NCI-H1105 treated with DMSO at 0.1 percent for 48 hours (cell line): ENCODE data around the gene UBB.
A peak's percentile ranks its signal among the peaks of the same experiment; 100 is the strongest.

Source experiments
- DNase-seq: peaks from one replicate; lab custom pipeline; 2025; lab: John Stamatoyannopoulos, UW

Gene UBB

DNA sequence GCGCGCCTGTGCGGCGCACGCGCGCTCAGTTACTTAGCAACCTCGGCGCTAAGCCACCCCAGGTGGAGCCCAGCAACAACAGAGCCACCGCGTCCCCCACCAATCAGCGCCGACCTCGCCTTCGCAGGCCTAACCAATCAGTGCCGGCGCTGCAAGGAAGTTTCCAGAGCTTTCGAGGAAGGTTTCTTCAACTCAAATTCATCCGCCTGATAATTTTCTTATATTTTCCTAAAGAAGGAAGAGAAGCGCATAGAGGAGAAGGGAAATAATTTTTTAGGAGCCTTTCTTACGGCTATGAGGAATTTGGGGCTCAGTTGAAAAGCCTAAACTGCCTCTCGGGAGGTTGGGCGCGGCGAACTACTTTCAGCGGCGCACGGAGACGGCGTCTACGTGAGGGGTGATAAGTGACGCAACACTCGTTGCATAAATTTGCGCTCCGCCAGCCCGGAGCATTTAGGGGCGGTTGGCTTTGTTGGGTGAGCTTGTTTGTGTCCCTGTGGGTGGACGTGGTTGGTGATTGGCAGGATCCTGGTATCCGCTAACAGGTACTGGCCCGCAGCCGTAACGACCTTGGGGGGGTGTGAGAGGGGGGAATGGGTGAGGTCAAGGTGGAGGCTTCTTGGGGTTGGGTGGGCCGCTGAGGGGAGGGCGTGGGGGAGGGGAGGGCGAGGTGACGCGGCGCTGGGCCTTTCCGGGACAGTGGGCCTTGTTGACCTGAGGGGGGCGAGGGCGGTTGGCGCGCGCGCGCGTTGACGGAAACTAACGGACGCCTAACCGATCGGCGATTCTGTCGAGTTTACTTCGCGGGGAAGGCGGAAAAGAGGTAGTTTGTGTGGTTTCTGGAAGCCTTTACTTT, at the start of gene UBB:
Gene UBB (plus strand): TSS at position 452 of the 856 bp plus-strand sequence. CDS start 817 bp downstream, outside the sequence.
- DNase-seq: peak; percentile 98

DNA sequence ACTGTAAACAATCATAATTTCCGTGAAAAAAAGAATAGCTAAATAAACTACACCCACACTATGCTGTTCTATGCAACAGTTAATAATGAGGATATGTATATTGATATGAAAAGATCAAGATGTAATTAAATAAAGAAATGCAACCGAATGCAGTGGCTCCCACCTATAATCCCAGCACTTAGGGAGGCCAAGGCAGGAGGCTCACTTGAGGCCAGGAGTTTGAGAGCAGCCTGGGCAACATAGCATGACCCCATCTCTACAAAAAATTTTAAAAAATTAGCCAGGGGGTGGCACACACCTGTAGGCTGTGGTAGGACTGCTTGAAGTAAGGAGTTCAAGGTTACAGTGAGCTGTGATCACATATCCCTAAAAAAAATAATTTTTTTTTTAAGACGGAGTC, 42.5 kb upstream of the UBB start:
- no peak for DNase-seq

DNA sequence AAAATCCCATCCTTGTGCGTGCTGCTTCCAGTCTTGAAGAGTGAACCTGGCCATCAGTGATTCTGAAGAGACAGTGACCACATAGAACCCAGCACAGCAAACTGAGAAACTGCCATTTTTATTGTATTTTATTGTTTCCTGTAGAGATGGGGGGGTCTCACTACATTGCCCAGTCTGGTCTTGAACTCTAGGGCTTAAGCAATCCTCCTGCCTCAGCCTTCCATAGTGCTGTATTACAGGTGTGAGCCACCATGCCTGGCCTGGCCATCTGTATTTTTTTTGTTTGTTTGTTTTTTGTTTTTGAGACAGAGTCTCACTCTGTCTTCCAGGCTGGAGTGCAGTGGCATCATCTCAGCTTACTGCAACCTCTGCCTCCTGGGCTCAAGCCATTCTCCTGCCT, 41.5 kb upstream of the UBB start:
- no peak for DNase-seq

- DNase-seq: no peak
Measured at GRCh38 chr17:16339959-16340358, 40.9 kb upstream of the UBB start.

GRCh38 chr17:16342979-16343378, 37.9 kb upstream of the UBB start:
- no peak for DNase-seq

- no peak for DNase-seq
Measured at GRCh38 chr17:16343569-16343968, 37.3 kb upstream of the UBB start.

- DNase-seq: no peak
Measured at GRCh38 chr17:16345565-16345964, 35.3 kb upstream of the UBB start.

- DNase-seq: no peak
Measured at GRCh38 chr17:16346721-16347271, 34.1 kb upstream of the UBB start.

GRCh38 chr17:16348586-16348985, 32.3 kb upstream of the UBB start:
- DNase-seq: no peak

DNA sequence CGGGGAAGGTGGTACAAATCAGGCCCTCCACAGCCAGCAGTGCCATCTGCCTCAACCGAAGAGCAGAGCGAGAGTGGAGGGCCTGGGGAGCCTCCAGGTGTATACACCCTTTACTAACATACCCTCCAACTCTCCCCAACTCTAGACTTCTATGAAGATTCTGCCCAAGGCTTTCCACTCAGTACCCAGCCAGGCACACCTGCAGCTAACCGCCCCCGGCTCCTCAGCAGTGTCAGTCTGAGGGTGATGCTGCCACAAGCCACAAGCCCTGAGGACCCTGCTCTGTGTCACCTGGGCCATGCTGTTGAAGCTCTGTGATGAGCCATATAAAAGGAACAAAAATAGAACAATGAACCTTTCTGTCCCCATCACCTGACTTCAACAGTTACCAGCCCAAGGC, 31.5 kb upstream of the UBB start:
- no peak for DNase-seq

DNA sequence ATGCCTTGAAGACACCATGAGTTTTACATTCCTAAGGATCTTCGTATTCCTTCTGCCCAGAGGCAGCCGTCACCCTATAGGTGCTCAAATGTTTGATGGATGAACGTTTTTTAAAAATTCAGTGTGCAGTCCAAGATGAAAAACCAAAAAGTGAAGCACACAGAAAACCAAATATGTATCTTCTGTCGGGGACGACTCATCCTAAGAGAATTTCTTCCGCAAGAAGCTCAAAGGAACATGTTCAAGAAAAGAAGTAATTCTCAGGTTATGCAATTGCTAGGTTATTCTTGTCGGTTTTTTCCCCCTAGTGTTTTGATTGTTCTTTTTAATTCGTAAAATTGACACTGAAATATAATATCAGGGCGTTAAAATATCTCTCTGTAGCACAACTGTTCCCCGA, 29.1 kb upstream of the UBB start:
- DNase-seq: no peak

- DNase-seq: peak; percentile 92
Measured at GRCh38 chr17:16352303-16352666, 28.6 kb upstream of the UBB start.

DNA sequence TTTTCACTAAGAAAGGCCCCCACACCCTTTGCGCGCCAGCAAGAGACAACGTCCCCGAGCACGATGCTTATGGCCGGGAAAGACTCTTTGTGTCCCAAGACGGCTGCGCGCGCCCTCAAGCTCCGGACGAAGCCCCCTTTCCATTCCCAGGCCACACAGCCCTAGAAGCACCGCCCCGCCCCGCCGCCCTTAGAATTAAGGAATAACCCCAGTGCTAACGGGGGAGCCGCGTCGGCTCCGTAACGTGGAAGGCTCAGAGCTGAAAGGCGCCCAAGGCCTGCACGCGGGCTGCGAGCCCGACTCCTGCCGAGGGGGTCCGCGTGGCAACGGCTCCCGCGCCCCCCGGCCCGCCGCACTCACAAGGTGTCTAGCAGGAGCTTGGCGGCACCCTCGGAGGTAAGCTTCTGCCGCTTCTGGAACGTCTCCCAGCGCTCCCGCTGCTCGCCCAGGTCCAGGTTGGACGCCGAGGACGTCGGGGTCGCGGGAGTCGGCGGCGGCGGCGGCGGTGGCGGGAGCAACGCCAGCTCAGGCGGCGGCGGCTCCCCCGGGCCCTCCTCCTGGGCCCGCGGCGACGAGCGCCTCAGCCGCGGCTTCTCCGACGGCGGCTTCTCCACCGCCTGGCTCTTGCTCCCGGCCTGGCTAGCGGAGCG, 28.1 kb upstream of the UBB start:
- peak; percentile 91 for DNase-seq

DNA sequence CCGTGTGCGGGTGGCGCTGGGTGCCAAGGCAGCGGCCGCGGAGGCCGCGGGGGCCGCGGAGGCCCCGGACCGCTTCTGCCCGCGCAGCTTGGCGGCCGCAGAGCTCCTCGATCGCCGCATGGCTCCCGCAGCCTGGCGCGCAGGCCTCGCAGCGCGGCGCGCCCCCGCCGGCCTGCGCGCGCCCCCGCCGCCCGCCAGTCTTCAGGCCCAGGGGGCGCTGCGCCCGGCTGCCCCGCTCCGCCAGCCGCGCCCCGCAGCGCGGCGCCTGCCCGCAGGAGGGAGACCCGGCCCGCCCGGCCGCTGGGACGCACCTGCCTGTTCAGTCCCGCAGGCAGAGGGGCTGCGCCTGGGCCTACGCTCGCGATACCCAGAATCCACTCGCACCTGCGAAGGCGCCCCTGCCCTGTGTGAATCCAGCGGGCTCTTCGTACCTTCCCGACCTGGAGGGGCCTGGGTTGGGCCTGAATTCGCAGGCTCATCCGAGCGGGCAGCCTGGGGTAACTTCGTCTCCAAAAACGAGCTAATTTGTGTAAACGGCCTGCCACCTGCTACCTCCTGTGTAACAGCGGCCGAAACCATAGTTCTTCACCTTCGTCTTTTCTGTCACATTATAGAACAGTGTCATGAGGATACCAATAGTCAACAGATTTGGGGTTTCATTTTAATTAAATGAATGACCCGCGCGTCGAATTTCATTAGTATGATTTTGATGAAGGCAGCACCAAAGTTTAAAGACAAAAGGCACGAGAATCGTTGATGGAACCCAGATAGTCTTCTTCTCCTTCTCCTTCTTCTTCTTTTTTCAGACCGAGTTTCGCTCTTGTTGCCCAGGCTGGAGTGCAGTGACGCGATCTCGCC, 27.3 kb upstream of the UBB start, which contains the start of gene CENPV:
Gene CENPV (minus strand): TSS at position 153 of the 858 bp plus-strand sequence. CDS start 33 bp downstream, at position 120.
- no peak for DNase-seq

DNA sequence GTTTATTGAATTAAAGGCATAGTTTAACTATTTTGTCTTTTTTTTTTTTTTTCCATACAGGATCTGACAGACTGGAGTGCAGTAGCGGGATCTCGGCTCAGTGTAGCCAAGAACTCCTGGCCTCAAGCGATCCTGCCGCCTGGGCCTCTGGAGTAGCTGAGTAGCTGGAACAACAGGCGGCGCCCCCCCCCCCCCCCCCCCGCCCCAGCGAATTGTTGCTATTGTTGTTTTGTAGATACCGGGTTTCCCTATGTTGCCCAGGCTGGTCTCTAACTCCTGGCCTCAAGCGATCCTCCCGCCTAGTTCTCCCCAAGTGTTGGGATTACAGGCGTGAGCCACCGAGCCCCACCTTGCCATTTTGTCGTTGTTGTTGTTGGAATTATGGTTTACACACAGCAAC, 26.3 kb upstream of the UBB start:
- DNase-seq: no peak

- no peak for DNase-seq
Measured at GRCh38 chr17:16358394-16358793, 22.5 kb upstream of the UBB start.

GRCh38 chr17:16361874-16362273, 19.0 kb upstream of the UBB start:
- DNase-seq: no peak

- DNase-seq: peak; percentile 83
Measured at GRCh38 chr17:16363749-16364536, 16.9 kb upstream of the UBB start.

- DNase-seq: no peak
Measured at GRCh38 chr17:16364625-16365024, 16.3 kb upstream of the UBB start.

GRCh38 chr17:16371742-16372141, 9.1 kb upstream of the UBB start:
- DNase-seq: no peak
